HG03060 (cell line): ENCODE measurements around the gene CCNB2.
A peak's percentile ranks its signal among the peaks of the same experiment; 100 is the strongest.
"Not testable (repeated sequence)": the region's sequence is repeated elsewhere in the genome, so short reads cannot be mapped to it uniquely, and the experiment has no call there.

Experiments
- ATAC-seq: cut with Tn5 transposase; IDR thresholded peaks from one replicate; pipeline ENCODE4 v1.9.1; 2021; ENCODE audit warnings: low read depth, moderate number of reproducible peaks; ENCODE audit not compliant: unreplicated experiment

The CCNB2 gene

GRCh38 chr15:59131969-59132562 is 27.1 kb downstream of the CCNB2 start:
- ATAC-seq = no peak

GRCh38 chr15:59133929-59134427 is 29.0 kb downstream of the CCNB2 start:
- no peak for ATAC-seq

DNA sequence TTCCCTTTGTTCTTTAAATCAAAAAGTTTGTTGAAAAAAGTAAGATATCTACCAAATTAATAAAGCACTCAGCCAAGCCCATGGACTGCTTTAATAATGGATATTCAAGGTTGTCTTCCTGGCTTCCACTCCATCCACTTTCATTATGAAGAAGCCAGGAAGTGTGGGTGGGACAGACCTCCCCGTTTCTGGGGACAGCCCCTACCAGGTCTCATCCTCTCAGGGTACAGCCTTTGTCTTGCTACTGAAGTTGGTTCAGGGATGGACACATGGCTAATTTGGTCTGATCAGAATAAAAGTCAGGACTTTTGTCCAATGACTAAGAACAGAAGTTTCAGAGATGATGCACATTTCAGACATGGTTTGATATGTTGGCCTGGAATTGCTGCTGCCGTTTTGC is 32.6 kb downstream of the CCNB2 start:
- no peak for ATAC-seq

GRCh38 chr15:59138243-59138642 is 33.3 kb downstream of the CCNB2 start:
- peak; percentile 67 for ATAC-seq

DNA sequence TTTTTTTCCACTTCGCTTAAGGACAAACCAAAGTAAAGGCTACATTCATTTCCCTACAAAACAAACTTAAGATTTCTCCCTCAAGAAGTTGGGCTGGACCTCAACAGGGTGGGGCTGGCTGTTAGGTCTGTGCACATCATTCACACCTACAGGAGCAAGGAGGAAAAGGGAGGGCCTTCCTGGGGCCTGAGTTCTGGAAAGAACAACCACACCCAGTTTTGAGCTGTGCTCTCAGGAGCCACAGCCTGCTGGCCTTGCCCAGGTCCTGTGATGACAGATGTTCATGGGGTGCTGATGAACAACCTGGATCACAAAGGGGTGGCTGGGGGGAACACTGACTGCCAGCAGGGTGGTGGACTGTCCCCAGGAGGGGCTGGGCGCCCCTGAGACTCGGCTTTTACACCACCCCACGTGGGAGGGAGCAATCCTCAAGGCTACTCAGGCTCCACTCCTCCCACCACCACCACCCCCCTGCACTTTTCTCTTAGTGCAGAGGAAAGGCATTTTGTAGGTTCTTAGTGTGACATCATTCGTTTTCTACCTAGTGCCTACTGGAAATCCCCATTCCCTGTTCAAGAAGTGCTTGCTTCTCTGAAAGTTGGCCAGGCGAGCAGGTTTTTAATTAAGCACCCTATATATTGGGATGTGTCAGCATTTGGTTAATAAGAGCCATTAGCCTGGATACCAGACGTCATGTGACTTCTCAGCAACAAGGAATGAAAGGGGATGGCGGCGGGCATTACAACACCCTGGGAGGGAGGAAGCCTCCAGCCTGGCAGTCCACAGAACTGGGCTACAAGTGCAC is 35.7 kb downstream of the CCNB2 start:
- ATAC-seq = no peak

DNA sequence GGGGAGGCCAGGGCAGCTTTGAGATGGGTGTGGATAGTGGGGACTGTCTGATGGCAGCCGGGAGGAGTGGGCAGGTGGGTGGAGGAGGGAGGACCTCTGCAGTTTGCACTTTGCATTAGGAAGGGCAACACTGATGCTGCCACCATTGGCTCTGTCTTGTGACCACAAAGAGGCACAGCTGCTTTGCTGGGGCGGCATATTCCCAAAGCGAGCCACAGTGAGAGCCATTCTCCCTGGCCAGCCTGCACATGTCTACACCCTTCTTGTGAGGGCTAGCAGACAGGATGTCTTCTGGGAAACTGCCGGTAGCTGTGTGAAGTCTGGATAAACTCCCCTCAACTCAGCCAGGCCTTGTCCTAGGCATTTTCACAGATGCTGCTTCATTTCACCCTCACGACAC is 38.3 kb downstream of the CCNB2 start:
- ATAC-seq = no peak

- ATAC-seq = not testable (repeated sequence)
These were observed 39.6 kb downstream of the CCNB2 start for GRCh38 chr15:59144594-59144993.

DNA sequence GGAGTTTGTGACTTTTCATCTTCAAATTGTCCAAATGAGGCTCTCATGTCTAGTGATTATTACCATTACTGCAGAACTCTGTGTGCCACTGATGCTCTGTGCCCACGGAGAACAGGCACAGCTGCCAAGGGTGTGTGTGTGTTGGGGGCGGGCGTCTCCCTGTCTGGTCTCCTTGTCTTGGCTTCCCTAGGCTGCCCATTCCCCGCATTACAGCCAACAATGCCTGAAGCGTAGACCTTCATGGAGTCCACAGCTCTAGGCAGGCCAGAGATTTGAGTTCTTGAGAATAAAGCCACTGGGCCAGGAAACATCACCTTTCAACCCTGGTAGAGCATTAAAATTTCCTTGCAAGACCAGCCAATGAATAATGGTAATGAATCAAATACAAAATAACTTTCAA is 42.7 kb downstream of the CCNB2 start:
- ATAC-seq = no peak

DNA sequence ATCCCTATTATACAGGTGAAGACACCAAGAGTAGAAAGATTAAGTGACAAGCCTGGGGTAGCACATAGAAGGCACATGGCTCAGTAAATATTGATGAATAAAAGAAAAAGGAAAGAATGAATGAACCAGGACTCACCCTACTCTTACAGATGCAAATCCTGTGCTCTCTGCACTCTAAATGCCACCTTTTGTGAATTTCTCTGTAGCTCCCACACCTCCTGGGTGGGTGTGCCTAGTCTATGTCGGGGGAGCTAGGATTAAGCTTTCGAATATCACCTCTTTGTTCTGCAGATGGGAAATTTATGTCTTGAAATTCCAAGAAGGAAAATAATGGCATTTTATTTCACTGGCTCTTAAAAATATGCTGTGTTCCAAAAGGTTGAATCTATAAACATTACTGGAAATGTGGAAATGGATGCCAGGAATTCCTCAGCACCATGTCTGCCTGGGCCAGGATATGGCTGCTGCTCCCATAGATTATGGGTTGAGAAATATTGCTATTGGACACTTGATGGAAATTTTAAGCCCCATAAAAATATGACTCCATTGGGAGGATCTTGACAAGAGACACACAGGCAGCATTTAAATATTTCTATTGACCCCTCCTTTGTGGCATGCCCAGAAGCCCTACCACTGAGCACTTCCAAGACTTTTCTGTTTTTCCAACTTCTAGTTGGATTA is 43.3 kb downstream of the CCNB2 start:
- ATAC-seq = no peak

- ATAC-seq = no peak
These were observed 45.2 kb downstream of the CCNB2 start for GRCh38 chr15:59150185-59150584.

GRCh38 chr15:59152694-59153450 is 47.9 kb downstream of the CCNB2 start:
- ATAC-seq = no peak

DNA sequence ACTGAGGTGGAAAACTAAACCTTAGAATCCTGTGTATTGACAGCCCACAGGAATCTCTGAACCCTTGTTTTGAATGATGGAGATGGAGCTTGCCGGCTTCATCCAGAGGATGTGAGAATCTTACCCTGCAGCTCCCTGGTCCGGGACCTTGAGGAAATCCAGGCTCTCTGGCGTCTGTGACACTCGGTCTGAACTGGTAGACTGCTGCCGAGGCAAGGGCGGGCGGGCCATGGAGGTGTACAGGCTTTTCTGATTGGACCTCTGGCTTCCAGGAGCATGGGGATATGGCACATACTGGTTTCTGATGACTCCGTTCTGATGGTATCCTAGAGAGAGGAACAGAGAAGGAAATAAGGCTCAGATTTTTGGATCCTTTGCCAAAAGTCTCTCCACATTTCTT is 48.5 kb downstream of the CCNB2 start:
- ATAC-seq = no peak

- no peak for ATAC-seq
These were observed 49.3 kb downstream of the CCNB2 start for GRCh38 chr15:59154243-59154642.

DNA sequence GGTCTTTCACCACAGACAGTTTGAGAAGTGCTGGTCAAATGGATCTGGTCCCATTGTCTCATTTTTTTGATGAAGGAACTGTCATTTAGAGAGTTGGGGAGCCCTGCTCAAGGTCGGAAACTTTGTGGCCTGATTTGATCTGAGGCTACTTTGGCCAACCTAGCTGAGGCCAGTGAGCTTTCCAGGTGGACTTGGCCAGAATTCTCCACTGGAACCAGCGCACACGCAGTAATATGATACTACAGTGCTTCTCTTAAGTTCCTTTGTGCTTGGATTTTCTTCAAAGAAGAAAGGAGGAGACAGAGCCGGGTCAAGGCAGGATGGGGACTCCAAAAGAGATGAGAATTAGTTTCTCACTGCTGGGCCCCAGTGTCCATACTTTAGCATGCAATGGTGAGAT is 50.5 kb downstream of the CCNB2 start:
- ATAC-seq = no peak

DNA sequence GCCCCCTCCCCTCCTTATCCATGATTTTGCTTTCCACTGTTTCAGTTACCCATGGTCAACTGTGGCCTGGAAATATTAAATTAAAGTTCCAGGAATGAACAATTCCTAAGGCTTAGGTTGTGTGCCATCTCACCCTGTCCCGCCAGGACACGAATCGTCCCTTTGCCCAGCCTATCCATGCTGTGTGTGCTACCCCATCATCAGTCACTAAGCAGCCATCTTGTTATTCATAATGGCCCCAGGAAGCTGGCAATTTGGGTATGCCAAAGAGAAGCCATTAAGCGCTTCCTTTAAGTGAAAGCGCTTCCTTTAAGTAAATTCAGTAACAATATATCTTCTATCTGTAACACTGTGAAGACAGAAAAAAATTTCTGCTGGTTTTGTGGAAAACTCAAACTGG is 52.5 kb downstream of the CCNB2 start:
- ATAC-seq = no peak

DNA sequence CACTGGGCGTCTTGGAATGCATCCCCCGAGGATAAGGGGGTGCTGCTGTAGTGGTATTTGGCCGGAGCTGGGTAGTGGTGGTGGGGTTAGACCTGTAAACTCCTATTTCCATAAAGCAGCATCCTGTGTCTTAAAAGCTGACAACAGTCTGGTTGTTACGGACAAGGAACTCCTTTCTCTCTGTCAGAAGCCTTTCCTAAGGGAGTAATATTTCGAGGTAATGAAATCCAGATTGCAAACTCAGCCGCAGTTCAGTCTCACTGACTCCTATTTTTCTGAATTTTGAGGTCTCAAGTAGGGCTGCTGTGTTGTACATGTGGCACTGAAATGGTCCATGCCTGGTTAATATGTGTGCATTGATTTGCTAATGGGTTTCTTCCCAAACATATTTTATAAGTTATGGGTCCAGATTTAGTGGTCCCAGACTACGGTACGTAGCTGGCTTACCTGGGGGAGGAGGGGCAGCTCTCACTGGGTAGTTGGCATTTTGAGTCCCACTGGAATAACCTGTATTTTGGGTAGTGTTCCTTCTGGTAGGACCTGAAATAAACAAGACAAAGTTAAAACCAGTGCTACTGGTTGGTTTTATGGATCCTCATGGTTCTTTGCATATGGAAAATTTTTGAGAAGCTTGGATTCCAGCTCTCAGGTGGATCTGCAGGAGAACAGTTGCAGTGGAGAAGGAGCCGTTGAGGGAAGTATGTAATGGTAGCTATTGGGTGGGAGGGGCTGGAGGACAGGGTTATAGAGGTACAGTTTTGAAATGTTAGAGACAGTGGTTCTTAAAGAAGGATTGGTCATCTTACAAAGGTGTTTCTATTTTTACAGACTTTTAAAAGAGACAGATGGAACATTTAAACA is 53.1 kb downstream of the CCNB2 start:
- ATAC-seq = no peak

- ATAC-seq = no peak
These were observed 53.7 kb downstream of the CCNB2 start for GRCh38 chr15:59158701-59159034.

- no peak for ATAC-seq
These were observed 54.3 kb downstream of the CCNB2 start for GRCh38 chr15:59159210-59159609.

DNA sequence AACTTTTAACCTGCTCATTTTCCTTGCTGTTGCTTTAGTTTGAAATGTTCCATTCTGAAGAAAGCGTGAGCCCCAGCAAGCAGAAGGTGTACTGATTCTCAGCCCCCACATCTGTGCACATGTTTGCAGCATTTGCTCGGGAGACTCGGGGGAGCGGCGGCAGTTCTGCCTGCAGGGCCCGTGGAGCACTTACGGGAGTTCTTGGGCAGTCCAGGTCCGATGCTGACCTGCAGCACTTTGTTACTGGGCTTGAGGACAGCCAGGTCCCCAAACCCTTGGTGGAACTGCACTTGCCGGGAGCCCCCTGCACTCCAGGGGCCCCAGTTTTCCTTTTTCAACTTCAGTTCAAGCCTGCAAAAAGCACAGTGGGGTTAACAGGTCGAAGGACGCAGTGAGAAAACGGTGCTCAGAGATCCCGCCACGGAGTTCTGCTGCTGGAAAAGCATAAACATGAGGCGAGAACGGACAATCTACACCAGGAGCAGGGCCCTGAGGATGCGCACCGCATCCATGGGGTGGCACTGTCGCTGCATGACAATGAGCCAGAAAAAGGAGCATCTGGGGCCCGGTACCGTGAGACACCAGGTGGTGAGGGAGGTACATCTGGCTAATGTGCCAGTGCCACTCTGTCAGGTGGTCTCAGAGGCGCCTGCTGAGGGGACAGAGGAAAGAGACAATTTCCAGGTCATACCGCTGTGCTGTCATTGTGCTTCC is 56.1 kb downstream of the CCNB2 start:
- ATAC-seq = no peak
